SK-N-SH (cell line): ENCODE results near the gene GLYATL1B.
"Not testable (repeated sequence)": the region's sequence is repeated elsewhere in the genome, so short reads cannot be mapped to it uniquely, and the experiment has no call there.

Experiments
- EP300 ChIP-seq, 2 experiments: IDR thresholded peaks; 2 replicates each; pipeline versions ENCODE4 v1.4.0 to v1.6.1; 2012; ENCODE audit warnings: borderline replicate concordance in 1 of 2, low read depth in 1 of 2, low read length in 1 of 2
- FOXJ3 ChIP-seq: sonication (generic); formaldehyde crosslinking; IDR thresholded peaks from 2 replicates; pipeline ENCODE4 v1.5.1; 2020; ENCODE audit warnings: mild to moderate bottlenecking, missing genetic modification reagents
- MXI1 ChIP-seq: IDR thresholded peaks from 2 replicates; pipeline ENCODE4 v1.6.1; 2012; ENCODE audit warnings: mild to moderate bottlenecking, low read depth, low read length, improper control_type of control experiment
- SMC3 ChIP-seq: IDR thresholded peaks from 2 replicates; pipeline ENCODE4 v1.6.1; 2012; ENCODE audit warnings: low read depth, low read length, improper control_type of control experiment
- TCF12 ChIP-seq: IDR thresholded peaks from 2 replicates; pipeline ENCODE4 v1.4.0; 2012
- TF ChIP-seq, protein P1 (sequence below): fragments of 200-600 bp; sonication (generic); IDR thresholded peaks from 2 replicates; pipeline ENCODE4 v1.6.1; 2017; ENCODE audit warnings: antibody characterized with exemption, mild to moderate bottlenecking, moderate library complexity

DNA sequence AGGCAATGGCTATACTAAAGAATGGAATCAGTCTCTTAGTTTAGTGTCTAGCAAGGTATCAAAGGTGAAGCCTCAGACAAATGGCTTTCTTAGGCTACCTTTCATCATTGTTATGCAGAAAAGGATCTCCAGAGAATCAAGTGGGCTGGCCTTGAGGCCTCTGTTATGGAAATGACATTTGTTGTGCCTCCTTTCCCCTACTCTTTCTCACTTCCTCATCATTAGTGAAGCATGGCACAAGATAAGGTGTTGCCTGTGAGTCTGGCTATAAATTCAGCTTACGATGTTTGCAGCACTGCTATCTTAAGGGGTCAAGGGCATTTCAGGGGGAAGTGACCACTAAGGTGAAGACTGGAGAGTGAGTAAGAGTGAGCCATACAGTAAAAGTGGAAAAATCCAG is 9.1 kb downstream of the GLYATL1B start:
- TF ChIP-seq TCF12; MXI1; EP300 (IDR thresholded peaks at IDR 0.05; ENCODE audit: borderline replicate concordance in 1 of 2, low read depth in 1 of 2, low read length in 1 of 2); FOXJ3 (CRISPR knock-in tag); SMC3: not testable (repeated sequence)
- TF ChIP-seq, protein P1, sequence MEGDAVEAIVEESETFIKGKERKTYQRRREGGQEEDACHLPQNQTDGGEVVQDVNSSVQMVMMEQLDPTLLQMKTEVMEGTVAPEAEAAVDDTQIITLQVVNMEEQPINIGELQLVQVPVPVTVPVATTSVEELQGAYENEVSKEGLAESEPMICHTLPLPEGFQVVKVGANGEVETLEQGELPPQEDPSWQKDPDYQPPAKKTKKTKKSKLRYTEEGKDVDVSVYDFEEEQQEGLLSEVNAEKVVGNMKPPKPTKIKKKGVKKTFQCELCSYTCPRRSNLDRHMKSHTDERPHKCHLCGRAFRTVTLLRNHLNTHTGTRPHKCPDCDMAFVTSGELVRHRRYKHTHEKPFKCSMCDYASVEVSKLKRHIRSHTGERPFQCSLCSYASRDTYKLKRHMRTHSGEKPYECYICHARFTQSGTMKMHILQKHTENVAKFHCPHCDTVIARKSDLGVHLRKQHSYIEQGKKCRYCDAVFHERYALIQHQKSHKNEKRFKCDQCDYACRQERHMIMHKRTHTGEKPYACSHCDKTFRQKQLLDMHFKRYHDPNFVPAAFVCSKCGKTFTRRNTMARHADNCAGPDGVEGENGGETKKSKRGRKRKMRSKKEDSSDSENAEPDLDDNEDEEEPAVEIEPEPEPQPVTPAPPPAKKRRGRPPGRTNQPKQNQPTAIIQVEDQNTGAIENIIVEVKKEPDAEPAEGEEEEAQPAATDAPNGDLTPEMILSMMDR, result not testable (repeated sequence)
